CD4-positive, alpha-beta memory T cell (primary cell): ENCODE data around the gene THPO. TPM values are rescaled to one million over a fixed set of nuclear protein-coding genes. Genes with fewer than 3 reads are reported as not detected.
A peak's percentile ranks its signal among the peaks of the same experiment; 100 is the strongest.

Experiments
- CTCF ChIA-PET: fragments of 350-600 bp; sonication (Branson Sonifier 250); formaldehyde crosslinking; loops from one replicate; lab custom pipeline; 2021; ENCODE audit warnings: inconsistent platforms; ENCODE audit not compliant: partially characterized antibody; lab: Charles Lee
- POLR2A ChIA-PET: fragments of 350-600 bp; sonication (Branson Sonifier 250); formaldehyde crosslinking; loops from one replicate; lab custom pipeline; 2021; ENCODE audit not compliant: partially characterized antibody; lab: Charles Lee
- DNase-seq, 5 donors: peaks; one replicate each; pipeline versions ENCODE4 v3.0.0 to v3.0.0-alpha.2; 2020 to 2022; ENCODE audit warnings: mixed read lengths in 1 of 5
- H3K27ac ChIP-seq: one replicate; pipeline ENCODE4 v1.7.0; 2013; ENCODE audit warnings: low read depth, low read length
- H3K27me3 ChIP-seq: 2 replicates; pipeline ENCODE4 v1.7.0; 2013; ENCODE audit warnings: mild to moderate bottlenecking, low read length, moderate library complexity; ENCODE audit not compliant: insufficient read depth
- H3K36me3 ChIP-seq: 2 replicates; pipeline ENCODE4 v1.7.0; 2013; ENCODE audit warnings: mild to moderate bottlenecking, low read length, moderate library complexity; ENCODE audit not compliant: insufficient read depth
- H3K4me1 ChIP-seq: 2 replicates; pipeline ENCODE4 v1.7.0; 2013; ENCODE audit warnings: mild to moderate bottlenecking, low read length, moderate library complexity; ENCODE audit not compliant: insufficient read depth
- H3K4me3 ChIP-seq, 2 donors: one replicate each; pipeline ENCODE4 v1.7.0; 2013; ENCODE audit warnings: low read length in 2 of 2, mild to moderate bottlenecking in 1 of 2
- H3K9me3 ChIP-seq, 2 donors: one replicate each; pipeline ENCODE4 v1.7.0; 2013; ENCODE audit warnings: low read length in 2 of 2, control low read depth in 1 of 2; ENCODE audit not compliant: control insufficient read depth in 1 of 2
- H3K27ac Mint-ChIP-seq, 7 donors: one replicate each; pipeline ENCODE4 v1.8.0; 2020 to 2021; ENCODE audit warnings: mixed read lengths in 7 of 7, mild to moderate bottlenecking in 6 of 7, inconsistent platforms in 3 of 7, moderate library complexity in 3 of 7
- H3K27me3 Mint-ChIP-seq, 2 donors: one replicate each; pipeline ENCODE4 v1.8.0; 2020 to 2021; ENCODE audit warnings: mixed read lengths in 2 of 2
- H3K36me3 Mint-ChIP-seq, 2 donors: one replicate each; pipeline ENCODE4 v1.8.0; 2020 to 2021; ENCODE audit warnings: mixed read lengths in 2 of 2, inconsistent platforms in 1 of 2, mild to moderate bottlenecking in 1 of 2
- H3K4me1 Mint-ChIP-seq, 4 donors: one replicate each; pipeline ENCODE4 v1.8.0; 2020 to 2021; ENCODE audit warnings: mixed read lengths in 4 of 4, mild to moderate bottlenecking in 1 of 4
- H3K4me3 Mint-ChIP-seq, 8 donors: one replicate each; pipeline ENCODE4 v1.8.0; 2020 to 2021; ENCODE audit warnings: mixed read lengths in 8 of 8, mild to moderate bottlenecking in 7 of 8, moderate library complexity in 6 of 8, inconsistent platforms in 3 of 8
- H3K9me3 Mint-ChIP-seq, 8 donors: one replicate each; pipeline ENCODE4 v1.8.0; 2020 to 2021; ENCODE audit warnings: mixed read lengths in 8 of 8, mild to moderate bottlenecking in 5 of 8, inconsistent platforms in 3 of 8, moderate library complexity in 1 of 8
- intact Hi-C: fragments of 100-400 bp; cut with micrococcal nuclease; formaldehyde crosslinking; loops from one replicate; pipeline ENCODE4 v1.15.1; 2023
- polyA plus RNA-seq, 2 donors: library from polyadenylated mRNA; unstranded; fragments of 300-500 nt; fragmentation: Illumina TruSeq; gene quantifications; one replicate each; pipeline ENCODE4 v1.2.3, GENCODE V29; 2021
- total RNA-seq, 2 experiments: library from RNA; stranded (reverse); gene quantifications; one replicate each; pipeline ENCODE4 v1.2.3, GENCODE V29; 2021

THPO gene
- total and polyA plus RNA-seq, 4 experiments from 2014 or later: not detected

- intact Hi-C loops: no loop called here
- no peaks in the 10 kb centered on the region for H3K27me3 ChIP-seq
- Mint-ChIP-seq H3K9me3 (peaks cover 0 to 2% (median 0%) of the 10 kb centered on the region in 8 donors), H3K27ac (peak overlapping the region in 2 of 7 donors; percentile 32 to 35), H3K4me1 (peaks cover 17 to 46% (median 28%) of the 10 kb centered on the region in 4 donors), H3K36me3 (peaks cover 24 to 58% of the 10 kb centered on the region in 2 donors), H3K27me3 (no peaks in the 10 kb centered on the region), H3K4me3 (no peak overlapping the region)
- H3K9me3 ChIP-seq: no peaks in the 10 kb centered on the region
- no peak overlapping the region for H3K27ac ChIP-seq
- H3K36me3 ChIP-seq: peaks cover 16% of the 10 kb centered on the region
- H3K4me1 ChIP-seq: peaks cover 12% of the 10 kb centered on the region
- H3K4me3 ChIP-seq: no peak overlapping the region
- CTCF ChIA-PET: interaction anchor here (1.0 to 1.3 kb wide), 2 partner anchors 8 to 175 kb away, joined by 3 read pairs; no protein-coding TSS in a partner anchor
- DNase-seq: no peak
- POLR2A ChIA-PET: no interaction called here
These were observed 11.3 kb downstream of the THPO start for GRCh38 chr3:184366619-184367289.

DNA sequence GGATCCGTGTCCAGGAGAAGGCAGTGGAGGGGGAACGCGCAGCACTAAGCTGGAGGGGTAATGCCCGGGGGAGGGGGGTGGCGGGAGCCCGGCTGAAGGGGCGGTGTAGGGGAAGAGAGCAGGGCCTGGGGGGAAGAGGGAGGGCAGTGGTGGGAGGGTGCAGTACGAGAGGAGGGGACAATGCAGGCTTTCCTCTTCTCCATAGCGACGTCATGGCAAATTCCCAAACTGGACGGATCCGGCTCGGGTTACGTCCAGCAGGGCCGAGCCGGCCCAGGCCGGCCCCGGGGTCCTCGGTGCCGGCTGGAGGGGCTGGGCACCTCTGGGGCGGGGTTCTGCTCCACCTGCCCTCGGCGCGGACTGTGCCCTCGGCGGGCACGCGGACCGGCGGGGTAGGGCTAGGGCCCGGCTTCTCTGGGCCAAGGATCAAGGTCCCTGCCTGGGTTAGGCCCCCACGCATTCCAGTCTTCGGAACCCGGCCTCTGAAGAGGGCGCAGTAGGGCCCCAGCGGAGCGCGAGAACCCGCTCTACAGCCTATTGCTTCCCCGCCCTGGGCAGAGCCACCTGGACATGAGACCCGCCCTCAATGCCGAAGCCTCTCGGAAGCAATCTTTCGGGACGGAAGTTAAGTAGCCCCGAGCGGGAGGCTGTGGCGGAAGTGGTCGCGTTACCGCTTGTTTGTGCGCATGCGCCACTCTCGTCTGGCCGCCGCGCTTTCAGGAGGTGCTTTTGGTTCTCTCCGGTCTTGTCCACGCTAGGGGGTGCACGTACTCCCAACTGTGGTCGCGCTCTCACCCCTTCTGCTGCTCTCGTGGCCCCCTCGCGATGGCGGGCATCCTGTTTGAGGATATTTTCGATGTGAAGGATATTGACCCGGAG, 15.1 kb downstream of the THPO start:
- Histone ChIP-seq H3K4me1 (peaks cover 22% of the 10 kb centered on the region), H3K4me3 (peak overlapping the region; percentile 81 to 92), H3K27ac (peak overlapping the region; percentile 75), H3K36me3 (peaks cover 12% of the 10 kb centered on the region), H3K27me3 (no peaks in the 10 kb centered on the region), H3K9me3 (no peaks in the 10 kb centered on the region)
- ChIA-PET CTCF (interaction anchor here (0.5 to 5.6 kb wide), 8 partner anchors 10 to 198 kb away, joined by 3 to 29 read pairs (median 4); partner anchors contain the start of genes EEF1AKMT4 and EPHB3), POLR2A (interaction anchor here (1.0 to 2.3 kb wide), 15 partner anchors 9 to 229 kb away, joined by 3 to 10 read pairs (median 3); partner anchors contain the start of genes ABCF3, EEF1AKMT4, EIF2B5 and FAM131A)
- H3K36me3 Mint-ChIP-seq: peaks cover 17 to 36% of the 10 kb centered on the region in 2 donors
- DNase-seq: peak; percentile 91 to 94 (median 92)
- intact Hi-C loops: loop anchor here (1.0 to 5.0 kb wide), 7 partner anchors 28 to 449 kb away; partner anchors contain the start of genes ABCF3, ALG3, EEF1AKMT4 and EIF4G1
- peak overlapping the region; percentile 97 to 99 (median 98) for H3K27ac Mint-ChIP-seq
- H3K4me3 Mint-ChIP-seq: peak overlapping the region; percentile 97 to 100 (median 99)
- H3K27me3 Mint-ChIP-seq: no peaks in the 10 kb centered on the region
- H3K4me1 Mint-ChIP-seq: peaks cover 16 to 42% (median 29%) of the 10 kb centered on the region in 4 donors
- H3K9me3 Mint-ChIP-seq: peaks cover 0 to 2% (median 0%) of the 10 kb centered on the region in 8 donors

GRCh38 chr3:184361932-184362667, 15.9 kb downstream of the THPO start:
- Mint-ChIP-seq H3K36me3 (peaks cover 12 to 29% of the 10 kb centered on the region in 2 donors), H3K9me3 (peaks cover 0 to 2% (median 0%) of the 10 kb centered on the region in 8 donors), H3K4me1 (peaks cover 16 to 39% (median 26%) of the 10 kb centered on the region in 4 donors), H3K27ac (peak overlapping the region; percentile 77 to 99 (median 94)), H3K27me3 (no peaks in the 10 kb centered on the region), H3K4me3 (peak overlapping the region; percentile 90 to 99 (median 96))
- peak overlapping the region; percentile 75 for H3K27ac ChIP-seq
- CTCF ChIA-PET: interaction anchor here (1.2 to 5.6 kb wide), 6 partner anchors 9 to 199 kb away, joined by 3 to 29 read pairs (median 4); partner anchors contain the start of genes EEF1AKMT4 and EPHB3
- intact Hi-C loops: loop anchor here (2.0 to 5.0 kb wide), 5 partner anchors 47 to 450 kb away; partner anchors contain the start of genes ABCF3, ALG3, EEF1AKMT4 and EIF4G1
- POLR2A ChIA-PET: interaction anchor here (0.5 to 2.3 kb wide), 17 partner anchors 8 to 228 kb away, joined by 3 to 10 read pairs (median 4); partner anchors contain the start of genes ABCF3, AP2M1, EEF1AKMT4 and EIF2B5
- peak overlapping the region; percentile 81 to 92 for H3K4me3 ChIP-seq
- DNase-seq: peak; percentile 22 to 61 (median 32)
- peaks cover 9% of the 10 kb centered on the region for H3K36me3 ChIP-seq
- no peaks in the 10 kb centered on the region for H3K27me3 ChIP-seq
- peaks cover 22% of the 10 kb centered on the region for H3K4me1 ChIP-seq
- no peaks in the 10 kb centered on the region for H3K9me3 ChIP-seq

- Histone ChIP-seq H3K9me3 (no peaks in the 10 kb centered on the region), H3K4me3 (peak within 1 kb of the TSS; percentile 81 to 92), H3K27me3 (no peaks in the 10 kb centered on the region), H3K4me1 (peaks cover 22% of the 10 kb centered on the region), H3K27ac (peak within 1 kb of the TSS; percentile 75), H3K36me3 (peaks cover 4% of the 10 kb centered on the region)
- Mint-ChIP-seq H3K27ac (peak within 1 kb of the TSS; percentile 77 to 99 (median 94)), H3K4me1 (peaks cover 14 to 39% (median 24%) of the 10 kb centered on the region in 4 donors), H3K27me3 (no peaks in the 10 kb centered on the region), H3K36me3 (peaks cover 6 to 23% of the 10 kb centered on the region in 2 donors), H3K4me3 (peak within 1 kb of the TSS; percentile 90 to 99 (median 96)), H3K9me3 (peaks cover 0 to 2% (median 0%) of the 10 kb centered on the region in 8 donors)
- intact Hi-C loops: loop anchor here (5.0 kb wide), 3 partner anchors 56 to 451 kb away; partner anchors contain the start of genes ABCF3 and VPS8
- DNase-seq: peak in 3 of 5 donors; percentile 36 to 55 (median 43)
- ChIA-PET POLR2A (interaction anchor here (0.5 to 2.3 kb wide), 13 partner anchors 13 to 226 kb away, joined by 3 to 10 read pairs (median 4); partner anchors contain the start of genes ABCF3, AP2M1, EEF1AKMT4 and EIF2B5), CTCF (interaction anchor here (1.2 to 5.6 kb wide), 6 partner anchors 9 to 200 kb away, joined by 3 to 29 read pairs (median 4); partner anchors contain the start of genes EEF1AKMT4 and EPHB3)
These were observed 16.5 kb downstream of the THPO start, which contains the start of the genes CLCN2 and POLR2H for GRCh38 chr3:184361532-184361931. CLCN2 (minus strand) TSS chr3:184361605; CDS start chr3:184361479, 126 bp downstream. POLR2H (plus strand) TSS chr3:184361710; CDS start chr3:184363493, 1,783 bp downstream.

GRCh38 chr3:184360929-184361531, 17.0 kb downstream of the THPO start:
- Histone ChIP-seq H3K4me1 (peaks cover 22% of the 10 kb centered on the region), H3K4me3 (peak overlapping the region; percentile 36 to 50), H3K27me3 (no peaks in the 10 kb centered on the region), H3K27ac (peak overlapping the region; percentile 41), H3K36me3 (peaks cover 2% of the 10 kb centered on the region), H3K9me3 (no peaks in the 10 kb centered on the region)
- Mint-ChIP-seq H3K27ac (peak overlapping the region in 6 of 7 donors; percentile 35 to 85 (median 66)), H3K4me1 (peaks cover 13 to 39% (median 23%) of the 10 kb centered on the region in 4 donors), H3K9me3 (peaks cover 0 to 2% (median 0%) of the 10 kb centered on the region in 8 donors), H3K4me3 (peak overlapping the region; percentile 78 to 86 (median 84)), H3K36me3 (peaks cover 6 to 20% of the 10 kb centered on the region in 2 donors), H3K27me3 (no peaks in the 10 kb centered on the region)
- no peak for DNase-seq
- CTCF ChIA-PET: interaction anchor here (0.9 to 5.6 kb wide), 7 partner anchors 8 to 181 kb away, joined by 3 to 29 read pairs (median 4); partner anchors contain the start of gene EEF1AKMT4
- intact Hi-C loops: loop anchor here (5.0 kb wide), 3 partner anchors 56 to 451 kb away; partner anchors contain the start of genes ABCF3 and VPS8
- POLR2A ChIA-PET: interaction anchor here (0.9 to 2.3 kb wide), 6 partner anchors 8 to 226 kb away, joined by 3 to 10 read pairs (median 6); partner anchors contain the start of genes AP2M1, EIF2B5 and FAM131A
